ENCODE measurements around the gene SSR4.

The SSR4 gene

DNA sequence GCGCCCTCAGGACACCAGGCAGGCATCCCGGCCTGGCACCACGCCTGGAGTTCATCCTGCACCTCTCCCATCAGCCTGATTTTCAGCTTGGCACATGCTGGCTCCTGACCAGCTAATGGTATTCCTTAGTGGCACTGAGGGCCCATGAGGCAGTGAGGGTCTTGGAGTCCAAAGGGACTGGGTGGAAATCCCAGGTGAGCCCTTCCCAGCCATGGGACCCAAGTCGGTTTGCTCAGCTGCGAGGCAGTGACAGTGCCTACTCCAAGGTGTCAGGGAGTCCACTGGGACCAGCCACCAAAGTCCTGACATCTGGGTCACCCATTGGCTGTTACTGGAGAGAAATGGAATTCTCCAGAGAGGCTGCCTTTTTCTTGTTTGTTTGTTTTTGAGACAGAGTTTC lies 4.9 kb downstream of the SSR4 start:
- Histone ChIP-seq H3K36me3 (ENCODE audit: insufficient read depth, low read length) (peaks cover 37% of the 10 kb centered on the region), H4K20me1 (ENCODE audit: insufficient read depth, low read length) (no peaks in the 10 kb centered on the region), H3K9ac (ENCODE audit: low read length) (no peak overlapping the region), H3K9me3 (ENCODE audit: low read length) (no peaks in the 10 kb centered on the region), H3K4me2 (ENCODE audit: low read length) (no peak overlapping the region), H3K4me3 (ENCODE audit: low read depth, low read length, poor library complexity, severe bottlenecking) (no peak overlapping the region), H3K27ac (ENCODE audit: low read depth, low read length, poor library complexity, severe bottlenecking) (no peak overlapping the region), H3K4me1 (ENCODE audit: insufficient read depth, low read length, severe bottlenecking) (peaks cover 12% of the 10 kb centered on the region), H3K27me3 (ENCODE audit: insufficient read depth, low read length) (no peaks in the 10 kb centered on the region), H3F3A (ENCODE audit: insufficient read depth, low read length) (no peaks in the 10 kb centered on the region), H2AFZ (ENCODE audit: low read length) (no peak overlapping the region), H3K79me2 (ENCODE audit: insufficient read depth, low read length) (no peaks in the 10 kb centered on the region; the same call in 1 of the 2 replicates), H3K9me2 (ENCODE audit: low read depth, low read length) (no peaks in the 10 kb centered on the region)
- no peak for TF ChIP-seq EZH2 (IDR thresholded peaks at IDR 0.05; ENCODE audit: borderline replicate concordance, low read length)
- TF ChIP-seq, protein P1, sequence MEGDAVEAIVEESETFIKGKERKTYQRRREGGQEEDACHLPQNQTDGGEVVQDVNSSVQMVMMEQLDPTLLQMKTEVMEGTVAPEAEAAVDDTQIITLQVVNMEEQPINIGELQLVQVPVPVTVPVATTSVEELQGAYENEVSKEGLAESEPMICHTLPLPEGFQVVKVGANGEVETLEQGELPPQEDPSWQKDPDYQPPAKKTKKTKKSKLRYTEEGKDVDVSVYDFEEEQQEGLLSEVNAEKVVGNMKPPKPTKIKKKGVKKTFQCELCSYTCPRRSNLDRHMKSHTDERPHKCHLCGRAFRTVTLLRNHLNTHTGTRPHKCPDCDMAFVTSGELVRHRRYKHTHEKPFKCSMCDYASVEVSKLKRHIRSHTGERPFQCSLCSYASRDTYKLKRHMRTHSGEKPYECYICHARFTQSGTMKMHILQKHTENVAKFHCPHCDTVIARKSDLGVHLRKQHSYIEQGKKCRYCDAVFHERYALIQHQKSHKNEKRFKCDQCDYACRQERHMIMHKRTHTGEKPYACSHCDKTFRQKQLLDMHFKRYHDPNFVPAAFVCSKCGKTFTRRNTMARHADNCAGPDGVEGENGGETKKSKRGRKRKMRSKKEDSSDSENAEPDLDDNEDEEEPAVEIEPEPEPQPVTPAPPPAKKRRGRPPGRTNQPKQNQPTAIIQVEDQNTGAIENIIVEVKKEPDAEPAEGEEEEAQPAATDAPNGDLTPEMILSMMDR (IDR thresholded peaks at IDR 0.05; ENCODE audit: low read length) = no peak

DNA sequence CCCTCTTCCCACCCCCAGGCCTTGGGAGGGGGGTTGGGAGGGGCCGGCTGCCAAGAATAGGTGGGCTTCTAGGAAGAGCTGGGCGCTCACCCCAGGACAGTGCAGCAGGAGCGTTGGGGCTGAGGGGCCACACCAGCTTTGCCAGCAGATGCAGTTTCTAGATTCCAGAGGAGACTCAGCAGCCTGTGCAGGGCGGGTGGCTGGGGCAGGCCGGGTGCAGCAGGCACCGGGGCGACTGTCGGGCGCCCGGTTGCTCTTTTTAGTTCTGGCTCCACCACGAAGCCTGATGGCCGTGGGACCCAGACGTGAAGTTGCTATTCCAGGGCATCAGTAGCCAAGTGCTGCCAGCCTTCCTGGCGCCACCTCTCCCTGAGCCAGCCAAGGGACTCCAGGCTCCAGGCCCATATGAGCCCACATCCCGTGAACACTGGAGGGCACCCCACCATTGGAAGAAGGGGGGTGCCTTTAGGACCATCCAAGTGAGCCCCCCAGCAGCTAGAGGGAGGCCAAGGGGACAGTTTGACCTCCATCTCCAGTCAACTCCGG lies 5.8 kb downstream of the SSR4 start:
- Histone ChIP-seq H3K4me1 (ENCODE audit: insufficient read depth, low read length, severe bottlenecking) (peaks cover 10% of the 10 kb centered on the region), H3K9ac (ENCODE audit: low read length) (no peak overlapping the region), H3K79me2 (ENCODE audit: insufficient read depth, low read length) (no peaks in the 10 kb centered on the region; the same call in 1 of the 2 replicates), H3K27ac (ENCODE audit: low read depth, low read length, poor library complexity, severe bottlenecking) (no peak overlapping the region), H4K20me1 (ENCODE audit: insufficient read depth, low read length) (no peaks in the 10 kb centered on the region), H3K4me3 (ENCODE audit: low read depth, low read length, poor library complexity, severe bottlenecking) (no peak overlapping the region), H2AFZ (ENCODE audit: low read length) (no peak overlapping the region), H3K9me3 (ENCODE audit: low read length) (no peaks in the 10 kb centered on the region), H3K9me2 (ENCODE audit: low read depth, low read length) (no peaks in the 10 kb centered on the region), H3K4me2 (ENCODE audit: low read length) (no peak overlapping the region), H3K27me3 (ENCODE audit: insufficient read depth, low read length) (no peaks in the 10 kb centered on the region), H3K36me3 (ENCODE audit: insufficient read depth, low read length) (peaks cover 37% of the 10 kb centered on the region), H3F3A (ENCODE audit: insufficient read depth, low read length) (no peaks in the 10 kb centered on the region)
- TF ChIP-seq, protein P1 (IDR thresholded peaks at IDR 0.05; ENCODE audit: low read length) = no peak
- no peak for TF ChIP-seq EZH2 (IDR thresholded peaks at IDR 0.05; ENCODE audit: borderline replicate concordance, low read length)

DNA sequence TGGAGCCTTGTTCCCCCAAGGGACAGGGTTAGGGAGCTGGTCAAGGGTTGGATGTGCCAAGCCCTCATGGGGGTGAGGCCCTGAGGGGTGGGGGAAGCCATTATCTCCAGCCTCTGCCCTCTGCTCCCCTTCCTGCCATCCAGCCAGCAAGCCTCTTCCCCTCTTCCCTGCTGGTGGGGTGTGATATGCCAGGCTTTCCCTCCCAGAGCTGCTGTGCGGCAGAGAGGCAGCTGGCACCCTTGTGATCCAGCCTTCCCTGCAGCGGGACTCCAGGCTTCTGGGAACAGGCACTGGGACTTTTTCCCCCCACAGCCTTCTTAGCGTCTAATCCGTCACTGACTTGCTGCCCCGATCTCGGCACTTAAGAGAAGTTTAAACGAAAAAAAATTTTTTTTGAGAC lies 6.3 kb downstream of the SSR4 start:
- no peak overlapping the region for H3K4me3 ChIP-seq (ENCODE audit: low read depth, low read length, poor library complexity, severe bottlenecking)
- no peak for TF ChIP-seq EZH2 (IDR thresholded peaks at IDR 0.05; ENCODE audit: borderline replicate concordance, low read length)
- TF ChIP-seq, protein P1 (IDR thresholded peaks at IDR 0.05; ENCODE audit: low read length) = no peak
- H3K36me3 ChIP-seq (ENCODE audit: insufficient read depth, low read length) = peaks cover 36% of the 10 kb centered on the region
- H3K27me3 ChIP-seq (ENCODE audit: insufficient read depth, low read length) = no peaks in the 10 kb centered on the region
- H3K9me2 ChIP-seq (ENCODE audit: low read depth, low read length) = no peaks in the 10 kb centered on the region
- no peaks in the 10 kb centered on the region for H4K20me1 ChIP-seq (ENCODE audit: insufficient read depth, low read length)
- H3K79me2 ChIP-seq (ENCODE audit: insufficient read depth, low read length) = no peaks in the 10 kb centered on the region
- H3K9ac ChIP-seq (ENCODE audit: low read length) = no peak overlapping the region
- no peaks in the 10 kb centered on the region for H3K9me3 ChIP-seq (ENCODE audit: low read length)
- H3F3A ChIP-seq (ENCODE audit: insufficient read depth, low read length) = no peaks in the 10 kb centered on the region
- peaks cover 5% of the 10 kb centered on the region for H3K4me1 ChIP-seq (ENCODE audit: insufficient read depth, low read length, severe bottlenecking)
- H3K4me2 ChIP-seq (ENCODE audit: low read length) = no peak overlapping the region
- H3K27ac ChIP-seq (ENCODE audit: low read depth, low read length, poor library complexity, severe bottlenecking) = no peak overlapping the region
- H2AFZ ChIP-seq (ENCODE audit: low read length) = no peak overlapping the region
